Ovary (tissue), 3 donors: ENCODE measurements around the gene UPK3B.
"Not testable (repeated sequence)": the region's sequence is repeated elsewhere in the genome, so short reads cannot be mapped to it uniquely, and the experiment has no call there.

Source experiments
- EP300 ChIP-seq: sonication (generic); formaldehyde crosslinking; IDR thresholded peaks from one replicate; pipeline ENCODE4 v1.6.1; 2017; ENCODE audit warnings: antibody characterized with exemption
- POLR2A ChIP-seq: fragments of 450-650 bp; IDR thresholded peaks from one replicate; pipeline ENCODE4 v1.6.1; 2017; ENCODE audit warnings: antibody characterized with exemption, mild to moderate bottlenecking, moderate library complexity
- TF ChIP-seq, protein P1 (sequence below), 3 donors: fragments of 450-650 bp in 2 of 3; fragments of 200-600 bp in 1 of 3; IDR thresholded peaks; one replicate each; pipeline versions ENCODE4 v1.5.1 to v1.8.0; 2016 to 2022; ENCODE audit warnings: antibody characterized with exemption in 3 of 3, mild to moderate bottlenecking in 1 of 3
- donor health status: DM: no; HTN: no; CAD: no.

DNA sequence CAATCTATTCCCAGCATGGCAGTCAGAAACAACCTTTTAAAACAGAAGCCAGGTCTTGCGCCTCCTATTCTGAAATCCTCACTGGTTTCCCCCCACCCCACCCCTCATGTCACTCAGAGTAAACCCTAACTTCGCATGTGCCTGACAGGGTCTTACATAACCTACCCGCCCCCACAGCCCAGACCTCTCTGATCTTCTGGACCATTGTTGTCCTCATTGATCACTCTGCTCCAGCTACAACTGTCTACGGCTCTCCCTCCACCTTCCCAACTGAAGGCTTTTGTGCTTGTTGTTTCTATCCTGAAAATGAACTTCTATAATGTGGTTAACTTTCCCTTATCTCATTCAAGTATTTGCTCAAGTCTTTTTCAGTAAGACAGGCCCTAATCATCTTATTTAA lies 49.8 kb downstream of the UPK3B start:
- TF ChIP-seq, protein P1, sequence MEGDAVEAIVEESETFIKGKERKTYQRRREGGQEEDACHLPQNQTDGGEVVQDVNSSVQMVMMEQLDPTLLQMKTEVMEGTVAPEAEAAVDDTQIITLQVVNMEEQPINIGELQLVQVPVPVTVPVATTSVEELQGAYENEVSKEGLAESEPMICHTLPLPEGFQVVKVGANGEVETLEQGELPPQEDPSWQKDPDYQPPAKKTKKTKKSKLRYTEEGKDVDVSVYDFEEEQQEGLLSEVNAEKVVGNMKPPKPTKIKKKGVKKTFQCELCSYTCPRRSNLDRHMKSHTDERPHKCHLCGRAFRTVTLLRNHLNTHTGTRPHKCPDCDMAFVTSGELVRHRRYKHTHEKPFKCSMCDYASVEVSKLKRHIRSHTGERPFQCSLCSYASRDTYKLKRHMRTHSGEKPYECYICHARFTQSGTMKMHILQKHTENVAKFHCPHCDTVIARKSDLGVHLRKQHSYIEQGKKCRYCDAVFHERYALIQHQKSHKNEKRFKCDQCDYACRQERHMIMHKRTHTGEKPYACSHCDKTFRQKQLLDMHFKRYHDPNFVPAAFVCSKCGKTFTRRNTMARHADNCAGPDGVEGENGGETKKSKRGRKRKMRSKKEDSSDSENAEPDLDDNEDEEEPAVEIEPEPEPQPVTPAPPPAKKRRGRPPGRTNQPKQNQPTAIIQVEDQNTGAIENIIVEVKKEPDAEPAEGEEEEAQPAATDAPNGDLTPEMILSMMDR (IDR thresholded peaks at IDR 0.05), result not testable (repeated sequence)
- TF ChIP-seq EP300, POLR2A: not testable (repeated sequence)
